GM19351 (cell line): ENCODE measurements around the gene LGALS4.
"Not testable (repeated sequence)": the region's sequence is repeated elsewhere in the genome, so short reads cannot be mapped to it uniquely, and the experiment has no call there.

Experiments used
- ATAC-seq: cut with Tn5 transposase; IDR thresholded peaks from one replicate; pipeline ENCODE4 v1.9.1; 2021; ENCODE audit warnings: mild to moderate bottlenecking, moderate library complexity; ENCODE audit not compliant: unreplicated experiment

The LGALS4 gene

GRCh38 chr19:38773469-38774177 lies 39.1 kb downstream of the LGALS4 start, which contains the start of gene LGALS7:
TSS of gene LGALS7 (minus strand) at chr19:38773517. CDS start at chr19:38773492, 25 bp downstream.
- ATAC-seq: no peak

DNA sequence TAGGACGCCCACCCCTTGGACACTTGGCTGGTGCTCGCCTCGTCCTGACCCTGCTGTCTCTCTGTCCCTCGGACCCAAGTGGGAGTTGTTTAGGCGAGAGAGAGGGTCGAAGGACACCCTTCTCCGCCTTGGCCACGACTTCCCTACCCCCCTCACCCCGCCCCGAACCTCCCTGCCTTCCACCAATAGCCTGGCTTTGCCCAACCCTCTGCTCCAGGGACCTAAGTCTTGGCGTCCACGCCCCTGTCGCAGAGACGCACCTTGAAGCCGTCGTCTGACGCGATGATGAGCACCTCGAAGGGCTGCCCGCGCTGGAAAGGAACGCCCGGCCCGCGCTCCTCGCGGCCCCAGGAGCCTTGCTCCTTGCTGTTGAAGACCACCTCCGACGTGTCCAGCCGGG lies 41.2 kb downstream of the LGALS4 start:
- not testable (repeated sequence) for ATAC-seq

- ATAC-seq: peak; percentile 62
Observed at GRCh38 chr19:38770949-38771275, 41.8 kb downstream of the LGALS4 start.

GRCh38 chr19:38770228-38770948 lies 42.4 kb downstream of the LGALS4 start:
- peak; percentile 7 for ATAC-seq

DNA sequence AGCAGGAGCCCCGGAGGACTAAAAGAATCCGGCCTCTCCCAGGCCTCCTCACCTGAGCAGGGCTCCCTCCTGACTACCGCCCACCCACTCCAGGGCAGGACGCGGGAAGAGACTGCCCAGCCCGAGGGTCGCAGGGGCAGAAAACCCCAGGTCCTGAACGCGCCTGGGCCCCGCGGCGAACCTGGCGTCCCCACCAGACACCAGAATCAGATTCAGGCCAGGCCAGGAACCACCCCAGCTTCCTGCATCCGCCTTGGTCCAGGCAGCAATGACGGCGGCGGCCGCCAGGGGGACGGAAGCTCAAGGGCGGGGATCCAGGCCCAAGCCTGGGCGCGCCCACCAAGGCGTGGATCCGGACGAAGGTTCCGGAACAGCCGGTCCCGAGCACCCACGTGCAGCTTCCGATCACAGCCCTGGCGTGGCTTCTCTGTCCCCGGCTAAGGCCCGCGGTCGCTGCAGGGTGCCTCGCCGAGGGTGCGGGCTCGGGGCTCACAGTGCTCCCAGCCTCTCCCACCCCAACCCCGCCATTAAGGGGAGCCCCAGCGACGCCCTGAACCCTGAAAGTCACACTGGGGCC lies 43.0 kb downstream of the LGALS4 start:
- peak; percentile 73 for ATAC-seq

GRCh38 chr19:38766276-38767047 lies 46.3 kb downstream of the LGALS4 start:
- no peak for ATAC-seq

- ATAC-seq: no peak
Observed at GRCh38 chr19:38765214-38765613, 47.5 kb downstream of the LGALS4 start.

GRCh38 chr19:38763795-38764220 lies 48.9 kb downstream of the LGALS4 start:
- ATAC-seq: no peak

GRCh38 chr19:38761884-38762389 lies 50.8 kb downstream of the LGALS4 start:
- not testable (repeated sequence) for ATAC-seq

- ATAC-seq: not testable (repeated sequence)
Observed at GRCh38 chr19:38760805-38761517, 51.8 kb downstream of the LGALS4 start.

- no peak for ATAC-seq
Observed at GRCh38 chr19:38759590-38760003, 53.1 kb downstream of the LGALS4 start.

DNA sequence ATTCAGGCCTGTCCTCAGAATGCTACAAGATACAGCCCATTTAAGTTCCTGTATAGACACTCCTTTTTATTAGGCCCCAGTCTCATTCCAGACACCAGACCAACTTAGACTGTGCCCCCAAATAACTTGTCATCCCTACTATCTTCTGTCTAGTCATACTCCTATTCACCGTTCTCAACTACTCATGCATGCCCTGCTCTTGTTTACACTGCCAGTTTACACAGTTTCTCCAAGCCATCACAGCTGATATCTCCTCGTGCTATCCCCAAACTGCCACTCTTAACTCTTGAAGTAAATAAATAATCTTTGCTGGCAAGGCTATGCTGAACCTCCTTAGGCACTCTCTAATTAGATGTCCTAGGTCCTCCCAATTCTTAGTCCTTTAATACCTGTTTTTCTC lies 58.5 kb downstream of the LGALS4 start:
- ATAC-seq: not testable (repeated sequence)

DNA sequence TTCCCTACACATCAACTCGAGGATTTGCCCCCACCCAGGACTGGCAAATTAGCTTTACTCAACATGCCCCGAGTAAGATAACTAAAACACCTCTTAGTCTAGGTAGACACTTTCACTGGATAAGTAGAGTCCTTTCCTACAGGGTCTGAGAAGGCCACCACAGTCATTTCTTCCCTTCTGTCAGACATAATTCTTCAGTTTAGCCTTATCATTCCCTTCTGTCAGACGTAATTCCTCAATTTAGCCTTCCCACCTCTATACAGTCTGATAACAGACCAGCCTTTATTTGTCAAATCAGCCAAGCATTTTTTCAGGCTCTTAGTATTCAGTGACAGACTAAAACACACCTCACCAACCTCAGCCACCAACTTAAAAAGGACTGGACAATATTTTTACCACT lies 59.0 kb downstream of the LGALS4 start:
- not testable (repeated sequence) for ATAC-seq
